Activated CD4-positive, alpha-beta T cell treated with anti-CD3 and anti-CD28 coated beads, Interleukin-2, amount 10 ng/mL, durations not matched to agents 24 days and 14 days (primary cell): ENCODE measurements around the gene VAV2. TPM values are rescaled to one million over a fixed set of nuclear protein-coding genes. Genes with fewer than 3 reads are reported as not detected.

Source experiments
- DNase-seq: peaks from one replicate; pipeline ENCODE4 v3.0.0; 2022
- H3K27ac Mint-ChIP-seq: one replicate; pipeline ENCODE4 v1.8.0; 2022; ENCODE audit warnings: mild to moderate bottlenecking, mixed read lengths
- H3K27me3 Mint-ChIP-seq: one replicate; pipeline ENCODE4 v1.8.0; 2022; ENCODE audit warnings: mixed read lengths
- H3K36me3 Mint-ChIP-seq: one replicate; pipeline ENCODE4 v1.8.0; 2022; ENCODE audit warnings: low read depth, mild to moderate bottlenecking, mixed read lengths
- H3K4me1 Mint-ChIP-seq: one replicate; pipeline ENCODE4 v1.8.0; 2021; ENCODE audit warnings: mixed read lengths
- H3K4me3 Mint-ChIP-seq: one replicate; pipeline ENCODE4 v1.8.0; 2022; ENCODE audit warnings: mild to moderate bottlenecking, moderate library complexity, mixed read lengths
- H3K9me3 Mint-ChIP-seq: one replicate; pipeline ENCODE4 v1.8.0; 2021; ENCODE audit warnings: mixed read lengths
- intact Hi-C: fragments of 100-400 bp; cut with micrococcal nuclease; formaldehyde crosslinking; loops from one replicate; pipeline ENCODE4 v1.15.1; 2023
- total RNA-seq: library from RNA; stranded (reverse); gene quantifications from 2 replicates; pipeline ENCODE4 v1.2.3, GENCODE V29; 2022

Gene VAV2
- total RNA-seq, 1 donor from 2014 or later: 9.0 TPM

DNA sequence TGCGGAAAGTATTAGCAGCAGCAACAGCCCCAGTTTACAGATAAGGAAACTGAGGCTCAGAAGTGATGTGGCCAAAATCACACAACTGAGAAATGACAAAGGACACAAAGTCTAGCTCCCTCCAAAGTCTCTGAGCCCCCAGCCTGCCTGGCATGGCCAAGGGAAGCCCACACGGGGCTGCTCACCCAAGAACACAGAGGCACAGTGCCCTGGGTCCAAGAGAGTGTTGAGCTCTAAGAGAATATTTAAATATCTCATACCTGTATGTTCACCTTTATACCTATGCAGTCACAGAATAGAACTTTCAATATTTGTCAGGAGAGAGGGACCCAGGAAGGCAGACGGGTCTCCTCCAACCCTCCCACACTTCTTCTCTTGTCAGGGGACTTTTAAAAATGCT, 16.6 kb downstream of the VAV2 start:
- DNase-seq: no peak
- Mint-ChIP-seq H3K27me3 (no peaks in the 10 kb centered on the region), H3K27ac (no peak overlapping the region), H3K4me3 (no peak overlapping the region), H3K36me3 (no peaks in the 10 kb centered on the region), H3K4me1 (no peaks in the 10 kb centered on the region), H3K9me3 (no peaks in the 10 kb centered on the region)
- intact Hi-C loops: no loop called here

DNA sequence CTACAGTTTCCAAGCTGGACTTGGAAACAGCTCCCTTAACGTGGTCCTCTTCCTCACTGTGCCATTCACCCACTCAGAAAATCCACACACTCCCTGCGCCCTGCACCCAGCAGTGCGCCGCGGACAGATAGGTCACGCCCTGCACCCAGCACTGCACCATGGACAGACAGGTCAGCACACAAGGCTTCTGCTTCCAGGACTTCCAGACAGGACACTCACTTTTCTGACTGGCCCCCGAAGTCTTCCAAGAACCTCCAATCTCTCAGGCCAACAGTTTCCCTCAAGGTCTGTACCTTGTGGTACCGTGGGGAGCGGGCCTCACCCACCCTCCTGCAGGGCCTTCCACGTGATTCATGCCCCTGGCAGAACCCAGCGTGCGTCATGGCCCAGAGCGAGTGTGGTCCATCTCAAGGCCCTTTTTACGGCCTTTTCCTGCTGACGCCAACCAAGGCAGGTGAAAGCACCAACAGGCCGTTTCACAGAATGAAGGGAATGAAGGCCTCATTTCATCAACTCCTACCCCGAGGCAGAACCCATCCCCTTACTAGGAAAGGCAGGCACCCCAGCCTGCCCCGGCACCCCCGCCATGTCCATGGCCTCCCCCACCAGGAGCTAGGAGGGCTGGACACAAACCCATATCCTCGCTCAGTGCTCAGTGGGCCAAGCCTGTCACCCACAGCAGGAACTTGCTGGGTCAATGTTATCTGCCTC, 17.3 kb downstream of the VAV2 start:
- DNase-seq: no peak
- Mint-ChIP-seq H3K4me1 (no peaks in the 10 kb centered on the region), H3K27me3 (no peaks in the 10 kb centered on the region), H3K27ac (no peak overlapping the region), H3K36me3 (no peaks in the 10 kb centered on the region), H3K9me3 (no peaks in the 10 kb centered on the region), H3K4me3 (no peak overlapping the region)
- intact Hi-C loops: no loop called here

DNA sequence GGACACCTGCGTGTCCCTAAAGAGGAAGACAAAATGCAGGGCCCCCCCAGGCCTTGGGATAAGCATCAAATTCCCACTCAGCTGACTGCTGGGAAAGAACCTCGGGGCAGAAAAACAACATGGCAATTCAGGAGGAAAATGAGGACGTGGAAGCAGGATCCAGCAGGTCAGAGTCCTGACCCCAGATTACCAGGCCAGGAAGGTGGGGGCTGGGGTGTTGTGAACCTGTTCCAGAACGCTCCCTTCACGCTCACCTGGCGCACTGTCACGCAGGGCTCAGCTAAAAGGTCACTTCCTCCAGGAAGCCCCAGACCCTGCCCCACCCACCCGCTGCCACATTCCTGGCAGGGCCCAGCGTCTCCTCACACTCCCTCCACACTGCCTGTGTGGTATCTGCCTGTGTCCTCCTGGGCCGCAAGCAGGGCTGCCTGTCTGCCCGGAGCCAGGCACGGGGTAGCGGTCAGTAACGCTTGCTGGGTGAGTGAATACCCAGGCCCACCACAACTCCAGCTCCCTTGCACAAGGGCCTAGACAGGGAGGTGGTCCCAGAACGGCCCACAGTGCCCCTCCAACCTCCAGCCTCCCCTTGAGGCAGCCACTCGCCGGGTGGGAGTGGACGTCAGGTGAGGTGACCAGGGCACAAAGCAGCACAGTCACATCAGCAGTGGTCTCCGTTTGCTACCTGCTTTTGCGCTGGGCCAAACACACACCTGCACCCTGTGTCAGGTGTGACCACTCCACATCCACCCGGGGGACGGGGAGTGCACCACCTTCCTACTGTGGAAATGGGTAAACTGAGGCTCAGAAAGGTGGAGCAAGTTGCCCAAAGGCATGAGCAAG, 18.1 kb downstream of the VAV2 start:
- no peaks in the 10 kb centered on the region for H3K27me3 Mint-ChIP-seq
- no peaks in the 10 kb centered on the region for H3K9me3 Mint-ChIP-seq
- H3K36me3 Mint-ChIP-seq: no peaks in the 10 kb centered on the region
- no peak overlapping the region for H3K4me3 Mint-ChIP-seq
- DNase-seq: no peak
- H3K27ac Mint-ChIP-seq: no peak overlapping the region
- intact Hi-C loops: no loop called here
- H3K4me1 Mint-ChIP-seq: no peaks in the 10 kb centered on the region

DNA sequence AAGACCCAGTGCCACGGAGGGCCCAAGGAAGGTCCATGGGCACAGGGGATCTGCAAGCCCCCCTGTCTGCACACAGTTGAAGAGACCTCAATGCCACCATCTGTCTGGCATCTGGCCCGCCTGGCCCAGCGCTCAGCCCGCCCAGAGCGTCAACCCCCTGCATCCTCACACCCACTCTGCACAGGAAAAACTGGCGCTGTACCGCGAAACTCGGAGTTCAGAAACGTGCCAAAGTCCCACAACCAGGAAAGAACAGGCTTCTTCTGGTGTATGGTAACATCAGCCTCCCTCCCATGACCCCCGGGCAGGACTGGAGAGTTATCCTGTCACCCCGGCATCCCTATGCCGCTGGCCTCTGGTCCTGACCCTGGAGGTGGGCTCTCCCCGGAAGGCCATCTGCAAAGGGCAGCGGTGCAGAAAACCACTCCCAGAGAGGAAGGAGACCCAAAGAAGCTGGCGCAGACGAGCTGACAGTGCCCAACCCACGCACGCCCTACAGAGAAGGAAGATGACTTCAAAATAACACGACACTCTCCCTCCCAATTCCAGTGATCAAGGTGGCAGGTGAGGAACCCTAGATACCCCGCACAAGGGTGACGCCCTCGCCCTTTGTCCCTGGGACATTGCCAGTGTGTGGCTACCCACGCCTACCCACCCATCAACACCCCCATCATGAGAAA, 18.9 kb downstream of the VAV2 start:
- Mint-ChIP-seq H3K4me3 (no peak overlapping the region), H3K27me3 (no peaks in the 10 kb centered on the region), H3K4me1 (no peaks in the 10 kb centered on the region), H3K36me3 (no peaks in the 10 kb centered on the region), H3K27ac (no peak overlapping the region), H3K9me3 (no peaks in the 10 kb centered on the region)
- intact Hi-C loops: no loop called here
- no peak for DNase-seq

DNA sequence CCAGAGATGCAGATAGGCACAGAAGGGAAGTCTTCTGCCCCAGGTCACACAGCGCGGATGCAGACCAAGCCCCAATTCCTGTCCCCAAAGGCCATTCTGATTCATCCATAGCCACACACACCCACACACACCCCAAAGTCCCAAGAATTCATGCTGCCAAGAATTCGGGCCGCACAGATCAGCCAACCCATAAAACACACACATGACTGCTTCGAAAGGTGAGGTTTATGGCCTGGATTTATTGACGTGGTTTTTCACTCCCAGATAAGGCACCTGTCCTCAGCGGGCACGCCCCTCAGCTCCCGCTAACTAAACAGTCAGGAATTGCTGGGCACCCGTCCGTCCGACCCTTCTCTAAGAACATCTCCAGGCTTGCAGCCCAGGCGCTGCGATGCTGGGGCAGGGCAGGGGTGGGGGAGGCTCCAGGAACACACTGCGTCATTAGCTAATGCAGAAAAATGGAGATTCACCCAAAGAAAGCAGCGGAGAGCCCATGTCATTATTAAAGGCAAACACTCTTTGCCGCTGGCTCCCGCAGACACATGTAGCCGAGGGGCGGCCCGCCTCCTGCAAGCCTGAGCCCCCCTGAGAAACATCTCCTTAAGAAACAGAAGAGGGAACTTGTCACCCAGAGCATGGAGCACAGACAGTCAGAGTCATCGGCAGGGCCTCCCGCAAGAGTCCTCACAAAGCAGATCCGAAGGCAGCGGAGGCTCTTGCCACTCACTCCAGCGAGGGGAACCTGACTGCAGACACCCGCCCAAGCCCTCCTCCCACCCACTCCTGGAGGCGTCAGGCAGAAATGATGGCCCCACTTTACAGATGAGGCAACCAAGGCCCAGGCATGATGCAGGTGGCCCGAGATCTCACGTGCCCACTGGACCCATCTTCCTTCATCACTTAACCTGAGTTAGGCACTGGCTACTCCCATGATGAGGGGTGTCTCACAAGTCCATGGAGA, 19.9 kb downstream of the VAV2 start:
- H3K9me3 Mint-ChIP-seq: no peaks in the 10 kb centered on the region
- H3K27ac Mint-ChIP-seq: no peak overlapping the region

DNA sequence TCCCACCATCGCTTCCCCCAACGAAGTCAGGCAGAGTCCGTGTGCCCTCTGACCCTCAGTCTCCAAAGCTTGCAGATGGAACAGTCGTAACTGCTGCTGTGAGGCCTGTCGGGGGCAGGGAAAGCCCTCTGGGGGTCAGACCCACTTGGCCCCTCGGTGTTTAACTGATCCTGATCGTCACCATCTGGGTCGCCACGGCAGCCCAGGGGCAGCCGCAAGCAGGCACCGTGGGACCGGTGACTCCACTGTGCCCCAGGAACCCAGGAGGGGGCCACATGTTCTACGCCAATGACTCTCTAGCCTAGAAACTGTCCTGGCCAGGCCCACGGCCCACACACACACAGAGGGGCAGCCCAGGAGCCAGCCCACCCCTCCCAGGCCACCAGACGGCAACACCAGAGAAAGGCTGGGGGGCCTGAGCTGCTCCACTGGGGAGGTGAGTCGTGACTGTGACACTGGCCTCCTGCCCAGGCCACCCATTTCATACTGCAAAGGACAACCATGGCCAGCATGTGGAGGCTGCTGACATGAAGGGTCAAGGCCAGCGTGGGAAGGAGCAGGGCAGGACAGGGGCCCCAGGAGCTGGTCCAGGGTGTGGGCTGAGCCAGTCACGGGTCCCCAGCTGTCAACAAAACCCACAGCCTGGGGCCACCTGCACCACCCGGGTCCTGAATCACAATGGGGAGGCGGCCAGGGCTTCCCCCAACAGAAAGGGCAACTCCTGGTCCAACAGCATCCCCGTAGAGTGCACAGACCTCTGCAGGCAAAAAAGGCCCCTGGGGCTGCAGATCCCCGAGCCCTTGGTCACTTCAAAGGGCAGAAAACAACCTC, 20.8 kb downstream of the VAV2 start:
- no peak overlapping the region for H3K4me3 Mint-ChIP-seq
- no peaks in the 10 kb centered on the region for H3K36me3 Mint-ChIP-seq
- DNase-seq: no peak
- H3K9me3 Mint-ChIP-seq: no peaks in the 10 kb centered on the region
- H3K27ac Mint-ChIP-seq: no peak overlapping the region
- H3K27me3 Mint-ChIP-seq: no peaks in the 10 kb centered on the region
- H3K4me1 Mint-ChIP-seq: no peaks in the 10 kb centered on the region
- intact Hi-C loops: no loop called here

More for the DNA sequence above, 19.9 kb downstream of the VAV2 start:
- H3K4me1 Mint-ChIP-seq: no peaks in the 10 kb centered on the region
- intact Hi-C loops: no loop called here
- no peaks in the 10 kb centered on the region for H3K36me3 Mint-ChIP-seq
- no peak for DNase-seq
- H3K27me3 Mint-ChIP-seq: no peaks in the 10 kb centered on the region
- no peak overlapping the region for H3K4me3 Mint-ChIP-seq

DNA sequence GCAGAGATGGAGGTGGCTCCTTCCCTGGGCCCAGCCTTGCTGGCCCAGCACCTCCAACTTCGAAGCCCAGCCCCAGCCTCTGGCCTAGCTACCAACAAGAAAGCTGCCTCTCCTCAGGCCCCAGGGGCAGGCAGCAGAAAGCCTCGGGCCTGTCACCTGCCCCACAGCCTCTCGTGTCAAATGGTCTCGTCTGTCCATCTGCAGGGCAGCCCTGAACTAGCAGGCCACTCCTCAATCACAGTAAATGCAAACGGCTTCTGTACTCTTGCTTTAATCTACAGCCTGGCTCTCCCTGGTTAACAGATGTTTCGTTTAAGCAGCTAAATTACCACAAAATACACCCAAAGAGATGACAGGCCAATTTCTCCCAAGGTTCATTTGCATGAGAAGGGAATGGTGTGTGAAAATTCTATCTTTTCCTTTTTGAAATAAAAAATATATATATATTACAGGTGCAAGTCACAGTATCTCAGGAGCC, 21.5 kb downstream of the VAV2 start:
- no peak overlapping the region for H3K4me3 Mint-ChIP-seq
- H3K27me3 Mint-ChIP-seq: peaks cover 2% of the 10 kb centered on the region
- H3K9me3 Mint-ChIP-seq: peaks cover 4% of the 10 kb centered on the region
- H3K36me3 Mint-ChIP-seq: no peaks in the 10 kb centered on the region
- H3K27ac Mint-ChIP-seq: no peak overlapping the region
- DNase-seq: no peak
- no peaks in the 10 kb centered on the region for H3K4me1 Mint-ChIP-seq
- intact Hi-C loops: no loop called here

DNA sequence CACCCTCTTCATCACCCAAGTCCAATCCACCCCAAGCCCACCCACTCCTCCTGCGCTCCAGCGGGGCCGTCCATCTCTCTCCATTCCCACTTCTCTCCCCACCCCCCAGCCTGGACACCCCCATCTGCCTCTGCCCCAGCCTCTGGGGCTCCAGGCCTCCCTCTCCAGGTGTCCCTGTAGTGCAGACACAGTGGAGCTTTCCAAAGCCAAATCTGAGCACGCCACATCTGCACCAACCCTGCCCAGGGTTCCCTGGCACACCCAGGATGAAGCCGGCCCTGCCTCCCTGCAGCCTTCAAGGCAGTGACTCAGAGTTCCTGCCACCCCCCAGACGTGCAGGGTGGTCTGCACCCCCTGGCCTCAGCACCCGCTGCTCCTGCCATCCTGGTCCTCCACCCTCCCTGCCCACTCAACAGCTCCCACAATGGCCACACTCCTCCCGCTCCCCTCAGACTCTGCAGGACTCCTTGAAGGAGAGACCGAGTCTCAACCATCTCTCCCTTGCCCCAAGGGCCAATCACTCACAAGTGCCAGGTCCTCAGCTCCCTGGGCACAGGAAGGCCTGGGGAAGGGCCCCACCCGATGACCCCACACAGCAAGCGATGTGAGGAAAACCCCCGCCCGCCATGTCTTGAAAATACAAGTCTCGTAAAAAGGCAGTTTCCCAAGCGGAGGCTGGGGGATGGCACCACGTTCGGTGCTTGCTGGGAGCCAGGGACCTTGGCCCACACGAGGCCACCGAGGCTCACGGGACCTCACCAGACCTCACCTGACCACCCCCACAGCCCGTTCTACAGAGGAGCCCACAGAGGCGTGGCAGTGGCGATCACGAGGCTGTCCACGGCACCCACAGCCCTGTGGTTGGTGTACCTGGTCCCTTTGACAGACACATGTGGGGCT, 22.2 kb downstream of the VAV2 start:
- no peak overlapping the region for H3K27ac Mint-ChIP-seq
- peaks cover 2% of the 10 kb centered on the region for H3K27me3 Mint-ChIP-seq
- DNase-seq: no peak
- no peaks in the 10 kb centered on the region for H3K4me1 Mint-ChIP-seq
- H3K36me3 Mint-ChIP-seq: no peaks in the 10 kb centered on the region
- peaks cover 5% of the 10 kb centered on the region for H3K9me3 Mint-ChIP-seq
- no peak overlapping the region for H3K4me3 Mint-ChIP-seq
- intact Hi-C loops: no loop called here

DNA sequence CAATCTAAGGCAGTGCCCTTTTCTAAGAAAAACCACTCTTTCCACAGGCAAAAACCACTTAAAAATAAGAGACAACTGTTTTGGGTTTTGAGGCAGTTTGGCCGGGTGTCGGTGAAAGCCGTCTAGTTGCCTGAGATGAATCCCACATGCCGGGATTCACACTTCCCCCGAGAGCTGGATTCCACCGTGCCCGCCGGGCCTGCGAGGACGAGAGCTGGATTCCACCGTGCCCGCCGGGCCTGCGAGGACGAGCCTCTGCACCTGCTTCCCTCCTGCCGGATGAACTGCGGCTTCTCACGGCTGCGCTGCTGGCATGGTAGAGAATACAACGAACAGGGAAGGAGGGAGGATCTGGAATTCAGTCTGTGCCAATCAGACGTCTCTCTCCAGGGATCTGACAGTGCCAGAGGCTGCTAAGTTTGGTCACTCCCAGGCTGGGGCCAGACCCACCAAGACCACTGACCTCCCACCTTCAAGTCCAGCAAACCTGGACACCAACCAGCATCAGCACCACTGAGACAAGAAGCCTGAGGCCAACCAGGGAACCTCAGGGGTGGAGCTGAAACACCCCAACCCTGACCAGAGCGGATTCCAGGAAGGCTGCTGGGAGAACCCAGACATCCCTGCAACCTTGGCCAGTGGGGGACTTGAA, 23.0 kb downstream of the VAV2 start:
- intact Hi-C loops: no loop called here
- peaks cover 12% of the 10 kb centered on the region for H3K9me3 Mint-ChIP-seq
- H3K27me3 Mint-ChIP-seq: peaks cover 2% of the 10 kb centered on the region
- H3K4me3 Mint-ChIP-seq: no peak overlapping the region
- DNase-seq: no peak
- no peaks in the 10 kb centered on the region for H3K36me3 Mint-ChIP-seq
- no peak overlapping the region for H3K27ac Mint-ChIP-seq
- H3K4me1 Mint-ChIP-seq: no peaks in the 10 kb centered on the region

DNA sequence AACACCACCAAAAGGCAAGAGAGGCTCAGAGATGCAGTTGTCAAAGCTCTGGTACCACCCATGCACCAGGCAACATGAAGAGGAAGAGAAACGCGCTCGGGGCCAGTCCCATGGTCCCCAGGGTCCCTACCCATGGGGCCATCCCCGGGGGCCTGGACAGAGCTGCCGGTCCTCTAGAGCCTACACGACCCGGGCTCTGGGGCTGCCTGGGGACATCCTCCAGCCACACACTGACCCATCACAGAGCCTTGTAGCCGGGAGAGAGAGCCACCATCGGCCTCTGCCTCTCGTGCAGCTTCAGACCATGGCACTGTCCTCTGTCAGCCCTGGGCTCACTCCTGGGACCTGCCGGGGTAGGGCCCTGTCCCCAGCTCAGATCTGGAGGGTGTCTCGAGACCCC, 23.7 kb downstream of the VAV2 start:
- Mint-ChIP-seq H3K4me3 (no peak overlapping the region), H3K27ac (no peak overlapping the region), H3K27me3 (peaks cover 2% of the 10 kb centered on the region), H3K4me1 (no peaks in the 10 kb centered on the region), H3K36me3 (no peaks in the 10 kb centered on the region), H3K9me3 (peaks cover 12% of the 10 kb centered on the region)
- no peak for DNase-seq
- intact Hi-C loops: no loop called here

DNA sequence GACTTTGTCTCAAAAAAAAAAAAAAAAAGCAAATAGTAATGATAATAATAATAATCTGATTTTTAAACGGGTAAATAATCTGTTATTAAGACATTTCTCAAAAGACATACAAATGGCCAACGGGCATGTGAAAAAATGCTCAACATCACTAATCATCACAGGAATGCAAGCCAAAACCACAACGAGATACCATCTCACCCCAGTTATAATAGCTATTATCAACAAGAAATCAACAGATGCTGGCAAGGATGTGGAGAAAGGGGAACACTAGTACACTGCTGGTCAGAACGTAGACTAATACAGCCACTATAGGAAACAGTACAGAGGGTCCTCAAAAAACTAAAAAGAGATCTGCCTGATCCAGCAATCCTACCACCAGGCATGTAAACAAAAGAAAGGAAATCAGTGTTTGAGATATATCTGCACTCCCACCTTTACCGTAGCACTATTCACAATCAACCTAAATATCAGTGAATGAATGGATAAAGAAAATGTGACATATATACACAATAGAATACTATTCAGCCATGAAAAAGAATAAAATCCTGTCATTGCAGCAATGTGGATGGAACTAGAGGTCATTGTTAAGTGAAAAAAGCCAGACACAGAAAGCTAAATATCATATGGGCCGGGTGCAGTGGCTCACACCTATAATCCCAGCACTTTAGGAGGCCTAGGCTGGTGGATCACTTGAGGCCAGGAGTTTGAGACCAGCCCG, 24.9 kb downstream of the VAV2 start:
- Mint-ChIP-seq H3K4me1 (no peaks in the 10 kb centered on the region), H3K27ac (no peak overlapping the region), H3K9me3 (peaks cover 12% of the 10 kb centered on the region), H3K27me3 (peaks cover 2% of the 10 kb centered on the region), H3K36me3 (no peaks in the 10 kb centered on the region), H3K4me3 (no peak overlapping the region)
- intact Hi-C loops: no loop called here
- no peak for DNase-seq
